T follicular helper cell (primary cell): ENCODE results near the gene ANO10.
A peak's percentile ranks its signal among the peaks of the same experiment; 100 is the strongest.
"Not testable (repeated sequence)": the region's sequence is repeated elsewhere in the genome, so short reads cannot be mapped to it uniquely, and the experiment has no call there.

Experiments used
- DNase-seq: peaks from one replicate; pipeline ENCODE4 v3.0.0-alpha.2; 2020; ENCODE audit warnings: low read depth

Gene ANO10

GRCh38 chr3:43477600-43477999 is 144.2 kb downstream of the ANO10 start:
- DNase-seq, result peak; percentile 62

GRCh38 chr3:43473737-43474136 is 148.1 kb downstream of the ANO10 start:
- DNase-seq, result no peak

DNA sequence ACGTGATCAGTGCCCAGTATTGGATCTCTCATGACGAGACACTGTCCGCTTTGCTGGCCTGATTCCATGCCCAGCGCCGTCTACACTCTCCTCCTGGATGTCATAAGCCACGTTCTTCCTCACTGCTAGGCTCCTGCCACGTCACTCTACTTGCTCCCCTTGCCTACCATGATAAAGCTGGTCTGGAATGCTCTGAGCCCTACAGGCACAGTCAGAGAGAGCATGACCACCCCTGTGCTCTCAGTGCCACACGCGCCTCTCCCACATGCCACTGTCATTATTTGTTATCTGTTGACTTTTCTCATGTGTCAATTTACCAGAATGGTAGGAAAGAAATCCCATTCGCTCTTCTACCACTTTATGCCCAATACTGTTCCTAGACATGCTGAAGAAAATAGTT is 148.6 kb downstream of the ANO10 start:
- no peak for DNase-seq

DNA sequence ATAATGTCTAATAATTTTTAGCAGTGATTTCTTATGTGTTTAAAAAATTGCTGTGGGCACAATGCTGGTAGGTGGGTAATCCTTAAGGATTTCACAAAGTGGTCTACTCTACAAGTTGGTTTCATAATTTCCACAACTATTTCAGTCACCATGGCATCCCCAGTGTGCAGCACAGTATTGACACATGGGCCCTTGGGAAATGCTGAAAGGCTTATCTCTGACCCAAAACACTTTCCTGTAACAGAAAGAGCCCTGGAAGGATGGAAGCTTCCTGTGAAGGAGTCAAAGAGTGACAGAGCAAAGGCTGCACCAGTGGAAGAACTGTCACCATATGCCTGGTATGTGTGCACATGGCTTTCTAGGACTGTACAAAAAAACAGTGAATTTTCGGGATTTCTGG is 153.7 kb downstream of the ANO10 start:
- no peak for DNase-seq

DNA sequence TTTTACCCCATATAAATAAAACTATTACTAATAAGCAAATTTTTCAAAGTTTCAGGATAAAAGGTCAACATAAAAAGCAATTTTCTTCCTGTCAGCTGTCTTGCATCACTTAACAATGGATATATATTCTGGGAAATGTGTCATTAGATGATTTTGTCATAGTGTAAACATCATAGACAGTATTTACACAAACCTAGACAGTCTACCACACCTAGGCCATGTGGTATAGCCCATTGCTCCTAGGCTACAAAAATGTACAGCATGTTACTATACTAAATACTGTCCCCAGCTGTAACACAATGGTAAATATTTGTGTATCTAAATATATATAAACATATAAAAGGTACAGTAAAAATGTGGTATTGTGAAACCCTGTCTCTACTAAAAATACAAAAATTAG is 156.7 kb downstream of the ANO10 start:
- no peak for DNase-seq

GRCh38 chr3:43462566-43462965 is 159.2 kb downstream of the ANO10 start:
- DNase-seq, result not testable (repeated sequence)

DNA sequence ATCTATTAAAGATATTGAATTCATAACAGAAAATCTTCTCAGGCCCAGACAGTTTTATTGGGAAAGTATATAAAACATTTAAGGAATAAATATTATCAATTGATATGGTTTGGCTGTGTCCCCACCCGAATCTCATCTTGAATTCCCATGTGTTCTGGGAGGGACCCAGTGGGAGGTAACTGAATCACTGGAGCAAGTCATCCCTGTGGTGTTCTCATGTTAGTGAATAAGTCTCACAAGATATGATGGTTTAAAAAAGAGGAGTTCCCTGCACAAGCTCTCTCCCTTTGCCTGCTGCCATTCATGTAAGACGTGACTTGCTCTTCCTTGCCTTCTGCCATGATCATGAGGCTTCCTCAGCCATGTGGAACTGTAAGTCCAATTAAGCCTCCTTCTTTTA is 160.5 kb downstream of the ANO10 start:
- DNase-seq, result no peak

DNA sequence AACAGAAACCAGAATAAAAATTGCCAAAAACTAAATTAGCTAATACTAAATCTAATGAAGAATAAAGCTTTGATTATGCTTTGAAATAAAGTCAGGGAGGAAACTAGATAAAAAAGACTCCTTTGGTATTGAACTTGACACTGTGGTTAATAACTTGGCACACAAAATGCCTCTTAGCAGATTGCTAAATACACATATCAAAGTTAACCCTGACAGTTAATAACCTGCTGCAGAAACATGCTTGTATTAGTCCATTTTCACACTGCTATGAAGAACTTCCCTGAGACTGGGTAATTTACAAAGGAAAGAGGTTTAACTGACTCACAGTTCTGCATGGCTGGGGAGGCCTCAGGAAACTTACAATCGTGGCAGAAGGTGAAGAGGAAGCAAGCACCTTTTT is 164.8 kb downstream of the ANO10 start:
- not testable (repeated sequence) for DNase-seq

- no peak for DNase-seq
Measured at GRCh38 chr3:43455233-43455632, 166.6 kb downstream of the ANO10 start.

DNA sequence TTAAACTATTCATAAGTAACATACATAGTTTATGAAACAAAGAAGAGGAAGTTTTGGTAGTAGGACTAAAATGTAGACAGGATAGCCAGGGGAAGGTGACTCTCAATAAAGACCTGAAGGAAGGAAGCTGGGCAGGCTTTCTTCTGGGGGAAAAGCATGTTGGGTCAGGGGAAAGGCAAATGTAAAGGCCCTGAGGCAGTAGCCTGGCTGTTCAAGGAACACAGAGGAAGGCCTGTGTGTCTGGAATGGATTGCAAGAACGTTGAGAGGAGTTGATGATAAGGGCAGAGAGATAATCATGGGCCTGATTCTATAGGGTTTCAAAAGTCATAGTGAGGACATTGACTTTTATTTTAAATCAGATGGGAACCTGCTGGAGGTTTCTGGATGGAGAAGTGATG is 167.8 kb downstream of the ANO10 start:
- DNase-seq, result no peak

DNA sequence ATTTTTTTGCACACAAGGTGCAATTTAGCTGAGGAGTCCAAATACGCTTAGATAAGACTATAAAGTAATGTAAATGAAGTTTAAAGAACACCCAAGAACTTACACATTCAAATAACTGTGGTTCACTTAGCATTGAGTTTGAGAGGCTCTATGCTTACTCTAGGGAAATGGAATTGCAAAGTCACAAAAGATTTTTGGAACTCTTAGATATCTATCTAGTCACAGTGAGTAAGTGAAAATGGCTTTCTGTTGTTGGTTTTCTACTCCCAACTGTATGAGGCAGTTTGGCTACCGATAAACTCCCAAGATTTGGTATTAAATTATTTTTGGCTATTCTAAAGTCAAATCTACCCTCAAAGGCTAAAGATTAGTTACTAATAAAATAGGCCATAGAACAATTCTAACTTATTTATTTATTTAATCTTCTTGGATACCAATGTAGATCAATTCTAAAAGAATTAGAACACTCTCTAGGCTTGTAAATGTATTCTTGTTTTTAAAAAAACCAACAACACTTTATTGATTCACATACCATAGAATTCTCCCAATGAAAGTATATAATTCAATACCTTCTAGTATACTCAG is 170.0 kb downstream of the ANO10 start:
- DNase-seq, result no peak

DNA sequence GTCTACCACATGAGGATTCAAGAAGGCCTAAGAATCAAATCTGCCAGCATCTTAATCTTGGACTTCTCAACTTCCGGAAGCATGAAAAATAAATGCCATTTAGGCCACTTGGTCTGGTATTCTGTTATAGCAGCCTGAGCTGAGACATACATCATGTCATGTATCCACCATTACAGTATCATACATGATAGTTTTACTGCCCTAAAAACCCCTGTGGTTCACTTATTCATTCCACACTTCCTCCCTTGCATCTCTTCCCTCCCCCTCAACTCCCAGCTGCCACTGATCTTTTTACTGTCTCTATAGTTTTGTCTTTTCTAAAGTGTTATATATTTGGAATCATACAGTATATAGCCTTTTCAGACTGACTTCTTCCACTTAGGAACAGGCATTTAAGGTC is 173.7 kb downstream of the ANO10 start:
- DNase-seq, result no peak

GRCh38 chr3:43445820-43446219 is 176.0 kb downstream of the ANO10 start:
- no peak for DNase-seq

DNA sequence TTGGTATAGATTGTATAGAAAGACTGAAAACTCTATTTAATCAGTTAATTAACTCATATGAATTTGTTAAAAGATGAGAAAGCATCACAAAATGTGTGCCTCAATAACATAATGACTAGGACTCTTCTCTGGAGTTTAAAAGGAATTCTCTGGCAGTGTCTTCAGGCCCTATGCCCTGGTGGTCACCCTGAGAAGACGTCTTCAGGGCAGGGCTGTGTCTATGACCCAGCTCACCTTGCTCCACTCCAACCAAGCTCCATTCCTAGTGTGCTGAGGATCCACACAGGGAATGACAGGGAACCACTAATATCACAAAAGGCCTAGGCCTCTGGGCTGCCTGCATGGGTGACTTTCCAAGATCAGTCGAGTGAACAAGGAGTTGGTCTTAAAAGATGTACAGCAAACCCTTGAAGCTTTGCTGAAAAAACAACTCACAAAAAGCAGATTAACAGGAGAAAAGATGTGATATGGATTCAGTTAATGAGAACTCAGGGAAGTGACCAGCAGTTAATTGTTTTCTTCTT is 178.9 kb downstream of the ANO10 start:
- no peak for DNase-seq

DNA sequence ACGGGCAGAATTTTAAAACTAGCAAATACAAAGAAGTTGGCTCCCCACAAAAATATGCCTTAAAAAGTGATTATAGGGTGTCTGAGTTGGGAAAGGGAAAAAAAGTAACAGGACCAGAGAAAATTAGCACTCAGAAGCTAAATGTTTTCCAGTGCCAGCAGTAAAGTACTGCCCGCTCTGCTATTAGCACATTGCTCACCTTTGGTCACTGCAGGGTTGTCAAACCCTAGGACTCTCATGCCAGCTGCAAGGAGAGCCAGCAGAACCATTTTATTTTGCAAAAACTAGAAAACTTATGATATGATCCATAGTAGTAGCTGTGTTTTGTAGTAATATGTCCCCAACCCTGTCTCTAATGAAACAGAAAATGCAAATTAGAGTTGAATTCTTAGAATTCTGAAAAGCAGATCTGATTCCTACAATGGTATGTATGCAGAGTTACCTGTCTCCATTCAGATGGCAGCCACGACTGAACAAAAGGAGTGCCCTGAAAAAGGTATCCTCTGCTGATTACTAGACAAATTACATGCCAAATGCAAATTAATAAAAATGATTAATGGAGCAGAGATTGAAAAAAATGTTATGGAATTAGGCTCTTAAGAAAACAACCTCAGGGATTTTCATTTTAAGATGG is 185.2 kb downstream of the ANO10 start:
- no peak for DNase-seq

GRCh38 chr3:43435706-43436105 is 186.1 kb downstream of the ANO10 start:
- DNase-seq, result no peak

- DNase-seq, result no peak
Measured at GRCh38 chr3:43434431-43434830, 187.4 kb downstream of the ANO10 start.

DNA sequence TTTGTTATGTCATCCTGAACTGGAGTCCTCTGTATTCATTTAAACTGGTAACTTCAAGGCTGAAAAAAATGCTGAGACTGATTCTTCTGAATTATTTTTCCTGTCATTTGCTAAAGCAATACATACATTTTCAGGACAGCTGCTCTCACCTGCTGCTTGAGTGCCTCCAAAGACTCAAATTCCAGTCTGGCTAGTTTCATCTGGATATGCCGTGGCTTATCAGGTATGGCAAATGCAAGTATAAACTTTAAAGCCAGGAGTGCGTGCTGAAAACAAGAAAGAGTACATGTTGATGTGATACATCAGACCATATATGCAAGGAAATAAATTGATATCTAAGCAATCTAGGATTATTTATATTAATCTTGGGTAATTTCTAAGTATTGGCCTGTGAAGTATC is 189.3 kb downstream of the ANO10 start:
- no peak for DNase-seq

GRCh38 chr3:43426388-43426787 is 195.4 kb downstream of the ANO10 start:
- DNase-seq, result no peak

DNA sequence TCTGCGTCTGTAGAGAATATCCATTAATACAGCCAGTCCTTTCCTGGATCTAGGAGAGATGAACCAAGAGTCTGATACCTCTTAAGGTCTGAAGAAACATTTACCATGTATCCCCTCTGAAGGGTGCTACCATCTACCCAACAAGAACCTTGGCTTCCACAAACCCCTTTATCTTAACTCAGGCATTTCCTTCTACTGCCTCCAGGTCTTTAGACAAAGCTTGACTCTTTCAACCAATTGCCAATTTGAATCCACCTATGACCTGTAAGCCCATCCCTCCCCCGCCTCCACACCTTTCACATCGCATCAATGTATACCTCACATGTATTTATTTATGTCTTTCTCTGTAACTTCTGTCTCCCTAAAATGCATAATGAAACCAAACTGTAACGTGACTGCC is 196.0 kb downstream of the ANO10 start:
- DNase-seq, result no peak

DNA sequence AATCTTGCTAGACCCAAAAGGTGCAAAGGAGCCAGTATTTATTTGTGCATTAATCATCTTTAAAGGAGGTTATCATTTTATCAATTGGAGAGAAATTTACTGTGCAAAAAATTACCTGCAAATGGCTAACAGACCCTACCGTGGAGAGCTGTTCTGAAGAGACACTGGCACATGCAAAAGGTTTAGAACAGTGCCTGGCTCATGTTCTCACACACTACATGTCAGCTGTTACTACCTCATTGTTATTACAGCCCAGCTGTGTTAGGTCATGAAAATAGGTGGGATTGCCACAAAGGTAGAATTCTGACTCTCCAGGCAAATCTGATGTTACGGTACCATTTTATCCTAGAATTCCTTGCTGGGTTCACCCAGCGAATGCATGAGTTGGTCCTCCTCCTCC is 198.2 kb downstream of the ANO10 start:
- DNase-seq, result no peak

- no peak for DNase-seq
Measured at GRCh38 chr3:43423142-43423541, 198.7 kb downstream of the ANO10 start.

DNA sequence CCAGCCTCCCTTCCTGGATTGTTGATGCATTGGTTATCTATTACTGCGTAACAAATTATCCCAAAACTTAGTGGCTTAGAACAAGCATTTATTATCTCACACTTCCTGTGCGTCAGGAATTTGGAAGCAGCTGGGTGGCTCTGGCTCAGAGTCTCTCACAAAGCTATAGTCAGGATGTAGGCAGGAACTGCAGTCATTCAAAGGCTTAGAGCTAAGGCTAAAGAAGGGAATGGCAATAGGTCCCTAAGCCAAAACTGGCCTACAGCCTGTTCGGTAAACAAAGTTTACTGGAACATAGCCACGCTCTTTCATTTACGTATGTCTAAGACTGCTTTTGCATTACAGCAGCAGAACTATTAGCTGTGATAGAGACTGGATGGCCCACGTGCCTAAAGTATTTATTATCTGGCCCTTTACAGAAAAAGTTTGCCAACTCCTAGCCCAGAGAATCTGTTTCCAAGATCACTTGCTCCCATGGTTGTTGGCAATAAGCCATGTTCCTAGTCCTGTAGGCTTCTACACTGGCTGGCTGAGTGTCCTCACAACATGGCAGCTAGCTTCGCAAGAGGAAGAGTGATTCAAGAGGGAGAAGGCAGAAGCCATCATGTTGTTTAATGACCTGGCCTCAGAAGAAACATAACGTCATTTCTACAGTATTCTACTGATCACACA is 203.1 kb downstream of the ANO10 start:
- no peak for DNase-seq
